Keratinocyte (primary cell): ENCODE measurements around the gene UQCC2. TPM values are rescaled to one million over a fixed set of nuclear protein-coding genes. Genes with fewer than 3 reads are reported as not detected.

Experiments
- DNase-seq: peaks from one replicate; pipeline ENCODE4 v3.0.0-alpha.2; 2011; ENCODE audit warnings: low read depth, missing footprints, low spot score
- FAIRE-seq: peaks from 2 replicates; lab custom pipeline; 2011; peaks lifted over from hg19 to GRCh38; lab: Jason Lieb, UNC
- H2AFZ ChIP-seq: 2 replicates; pipeline ENCODE4 v1.6.0; 2012; ENCODE audit warnings: low read length, control low read depth, inconsistent platforms; ENCODE audit not compliant: control insufficient read depth
- H3K27ac ChIP-seq: 2 replicates; pipeline ENCODE4 v1.5.1; 2011; ENCODE audit warnings: low read length; ENCODE audit not compliant: control insufficient read depth, insufficient read depth
- H3K27me3 ChIP-seq: 3 replicates; pipeline ENCODE4 v1.6.0; 2011; ENCODE audit warnings: low read length; ENCODE audit not compliant: control insufficient read depth, insufficient read depth; ENCODE audit errors: extremely low read depth
- H3K36me3 ChIP-seq, 2 experiments: 2 replicates in 1 of 2; 3 replicates in 1 of 2; pipeline ENCODE4 v1.5.1; 2011; ENCODE audit warnings: low read length in 2 of 2, mild to moderate bottlenecking in 1 of 2; ENCODE audit not compliant: control insufficient read depth in 2 of 2, insufficient read depth in 2 of 2; ENCODE audit errors: extremely low read depth in 1 of 2
- H3K4me1 ChIP-seq: 3 replicates; pipeline ENCODE4 v1.5.1; 2011; ENCODE audit warnings: low read length; ENCODE audit not compliant: control insufficient read depth, insufficient read depth; ENCODE audit errors: extremely low read depth
- H3K4me2 ChIP-seq: 3 replicates; pipeline ENCODE4 v1.6.0; 2011; ENCODE audit warnings: low read depth, low read length; ENCODE audit not compliant: control insufficient read depth, insufficient read depth; ENCODE audit errors: extremely low read depth
- H3K4me3 ChIP-seq, 3 experiments: fragments of 200-600 bp in 1 of 3; sonication (generic) in 1 of 3; 2 replicates in 2 of 3; 3 replicates in 1 of 3; pipeline ENCODE4 v1.5.1; 2011 to 2016; ENCODE audit warnings: low read length in 3 of 3, mild to moderate bottlenecking in 3 of 3, control low read depth in 2 of 3, inconsistent platforms in 1 of 3, low read depth in 1 of 3, mixed read lengths in 1 of 3, mixed run types in 1 of 3, moderate library complexity in 1 of 3; ENCODE audit not compliant: control insufficient read depth in 2 of 3, insufficient read depth in 2 of 3; ENCODE audit errors: extremely low read depth in 1 of 3
- H3K79me2 ChIP-seq: 2 replicates; pipeline ENCODE4 v1.6.0; 2012; ENCODE audit warnings: low read length; ENCODE audit not compliant: control insufficient read depth, insufficient read depth
- H3K9ac ChIP-seq: 3 replicates; pipeline ENCODE4 v1.6.0; 2011; ENCODE audit warnings: low read length; ENCODE audit not compliant: control insufficient read depth, insufficient read depth; ENCODE audit errors: extremely low read depth
- H3K9me1 ChIP-seq: 3 replicates; pipeline ENCODE4 v1.6.0; 2011; ENCODE audit warnings: low read length; ENCODE audit not compliant: control insufficient read depth, insufficient read depth; ENCODE audit errors: extremely low read depth
- H3K9me3 ChIP-seq: 2 replicates; pipeline ENCODE4 v1.5.1; 2012; ENCODE audit warnings: low read depth, low read length; ENCODE audit not compliant: control insufficient read depth
- H4K20me1 ChIP-seq: 3 replicates; pipeline ENCODE4 v1.6.0; 2011; ENCODE audit warnings: low read length; ENCODE audit not compliant: control insufficient read depth, insufficient read depth; ENCODE audit errors: extremely low read depth
- EZH2 ChIP-seq: IDR thresholded peaks from one replicate; pipeline ENCODE4 v1.6.1; 2012; ENCODE audit warnings: inconsistent platforms, mild to moderate bottlenecking, low read length, moderate library complexity
- dilution Hi-C: fragments of 300-500 bp; cut with MboI; formaldehyde crosslinking; loops from one replicate; pipeline ENCODE4 v1.7.0; 2020; ENCODE audit warnings: low sequenced_read_pairs; ENCODE audit not compliant: extremely low pct_ligation_motif_present
- polyA plus RNA-seq, 5 experiments: library from polyadenylated mRNA; depleted of rRNA in 3 of 5; stranded (reverse) in 3 of 5; stranded (forward) in 1 of 5; unstranded in 1 of 5; fragments of >200 nt; gene quantifications; 1 replicate in 1 of 5; 2 replicates in 3 of 5; 3 replicates in 1 of 5; pipeline versions ENCODE4 v1.2.1 to v1.2.3, GENCODE V29; 2011 to 2012; ENCODE audit warnings: missing spikeins in 2 of 5, low read depth in 1 of 5, low replicate concordance in 1 of 5
- TF ChIP-seq, protein P1 (sequence below), 3 experiments: IDR thresholded peaks in 1 of 3; conservative IDR thresholded peaks in 1 of 3; optimal IDR thresholded peaks in 1 of 3; 2 replicates in 2 of 3; 3 replicates in 1 of 3; pipeline versions ENCODE3 to v1.5.1; 2011; ENCODE audit warnings: low read length in 3 of 3, mild to moderate bottlenecking in 3 of 3, moderate library complexity in 2 of 3, control low read depth in 1 of 3, inconsistent platforms in 1 of 3; ENCODE audit not compliant: insufficient read depth in 2 of 3; ENCODE audit errors: extremely low read depth in 1 of 3

The UQCC2 gene
- polyA plus RNA-seq, 1 donor (not counting 4 experiments of a cell fraction or from before 2014, with no cell fraction given): 76.7 TPM

DNA sequence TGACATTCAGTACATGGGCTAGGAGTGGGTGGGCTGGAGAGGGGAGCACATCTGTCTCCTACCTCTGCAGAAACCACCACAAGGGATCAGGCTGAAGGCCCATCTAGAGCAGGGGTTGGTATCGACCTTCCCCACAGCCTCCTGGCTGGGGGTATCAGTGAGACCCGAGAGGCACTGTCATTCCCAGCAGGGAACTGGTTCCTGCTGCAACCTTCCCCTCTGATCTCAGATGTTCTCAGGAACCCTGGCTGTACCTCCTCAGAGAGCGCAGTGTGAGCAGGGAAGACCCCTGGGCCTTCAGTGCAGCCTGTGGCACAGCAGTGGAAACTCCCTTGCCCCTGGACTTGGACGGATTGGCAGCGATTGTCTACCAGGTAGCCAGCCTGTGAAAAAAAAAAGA lies 27.4 kb upstream of the UQCC2 start:
- H3K9me1 ChIP-seq: no peaks in the 10 kb centered on the region
- no peak overlapping the region for H3K9ac ChIP-seq
- no peak for FAIRE-seq

DNA sequence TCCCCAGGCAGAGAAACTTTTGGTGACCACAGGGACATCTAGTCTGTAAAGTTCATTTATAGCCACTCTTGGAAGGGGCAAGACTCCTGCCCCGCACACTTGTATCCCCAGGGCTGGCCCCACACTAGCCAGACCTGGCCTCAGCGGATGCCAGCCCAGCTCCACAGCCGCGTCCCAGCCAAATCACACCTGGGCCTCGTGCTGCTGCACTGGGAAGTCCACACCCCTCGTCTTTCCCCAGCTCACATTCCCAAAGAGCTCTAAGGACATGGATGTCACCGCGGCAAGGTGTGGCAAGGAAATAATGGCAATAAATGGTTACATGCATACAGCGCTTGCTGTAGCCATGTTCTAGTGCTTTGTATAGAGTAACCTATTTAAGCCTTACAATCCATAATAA lies 26.7 kb upstream of the UQCC2 start:
- H3K27ac ChIP-seq: no peak overlapping the region
- H3K4me1 ChIP-seq: peaks cover under 1% of the 10 kb centered on the region
- H3K79me2 ChIP-seq: no peaks in the 10 kb centered on the region
- no peaks in the 10 kb centered on the region for H3K9me3 ChIP-seq
- H4K20me1 ChIP-seq: no peaks in the 10 kb centered on the region
- H2AFZ ChIP-seq: no peak overlapping the region
- no peak overlapping the region for H3K4me3 ChIP-seq
- no peak for DNase-seq
- dilution Hi-C loops: no loop called here
- TF ChIP-seq, protein P1, sequence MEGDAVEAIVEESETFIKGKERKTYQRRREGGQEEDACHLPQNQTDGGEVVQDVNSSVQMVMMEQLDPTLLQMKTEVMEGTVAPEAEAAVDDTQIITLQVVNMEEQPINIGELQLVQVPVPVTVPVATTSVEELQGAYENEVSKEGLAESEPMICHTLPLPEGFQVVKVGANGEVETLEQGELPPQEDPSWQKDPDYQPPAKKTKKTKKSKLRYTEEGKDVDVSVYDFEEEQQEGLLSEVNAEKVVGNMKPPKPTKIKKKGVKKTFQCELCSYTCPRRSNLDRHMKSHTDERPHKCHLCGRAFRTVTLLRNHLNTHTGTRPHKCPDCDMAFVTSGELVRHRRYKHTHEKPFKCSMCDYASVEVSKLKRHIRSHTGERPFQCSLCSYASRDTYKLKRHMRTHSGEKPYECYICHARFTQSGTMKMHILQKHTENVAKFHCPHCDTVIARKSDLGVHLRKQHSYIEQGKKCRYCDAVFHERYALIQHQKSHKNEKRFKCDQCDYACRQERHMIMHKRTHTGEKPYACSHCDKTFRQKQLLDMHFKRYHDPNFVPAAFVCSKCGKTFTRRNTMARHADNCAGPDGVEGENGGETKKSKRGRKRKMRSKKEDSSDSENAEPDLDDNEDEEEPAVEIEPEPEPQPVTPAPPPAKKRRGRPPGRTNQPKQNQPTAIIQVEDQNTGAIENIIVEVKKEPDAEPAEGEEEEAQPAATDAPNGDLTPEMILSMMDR (optimal IDR thresholded peaks at IDR 0.05 in 1 of 3, IDR thresholded peaks at IDR 0.05 in 1 of 3, conservative IDR thresholded peaks at IDR 0.05 in 1 of 3; ENCODE audit: extremely low read depth in 1 of 3, insufficient read depth in 2 of 3, low read length in 3 of 3): no peak
- TF ChIP-seq EZH2: no peak
- no peaks in the 10 kb centered on the region for H3K36me3 ChIP-seq
- H3K9me1 ChIP-seq: no peaks in the 10 kb centered on the region
- H3K4me2 ChIP-seq: no peak overlapping the region
- peaks cover under 1% of the 10 kb centered on the region for H3K27me3 ChIP-seq
- H3K9ac ChIP-seq: no peak overlapping the region
- FAIRE-seq: no peak

More for the DNA sequence above, 27.4 kb upstream of the UQCC2 start:
- Histone ChIP-seq H3K79me2 (no peaks in the 10 kb centered on the region), H3K4me2 (no peak overlapping the region), H4K20me1 (no peaks in the 10 kb centered on the region), H3K4me1 (peaks cover 1% of the 10 kb centered on the region), H3K36me3 (no peaks in the 10 kb centered on the region), H3K27ac (no peak overlapping the region), H2AFZ (no peak overlapping the region), H3K27me3 (peaks cover 5% of the 10 kb centered on the region), H3K4me3 (no peak overlapping the region), H3K9me3 (no peaks in the 10 kb centered on the region)
- dilution Hi-C loops: no loop called here
- DNase-seq: no peak
- TF ChIP-seq, protein P1 (optimal IDR thresholded peaks at IDR 0.05 in 1 of 3, IDR thresholded peaks at IDR 0.05 in 1 of 3, conservative IDR thresholded peaks at IDR 0.05 in 1 of 3; ENCODE audit: extremely low read depth in 1 of 3, insufficient read depth in 2 of 3, low read length in 3 of 3): no peak
- TF ChIP-seq EZH2: no peak
